ENCODE results near the gene ZNF106.
A peak's percentile ranks its signal among the peaks of the same experiment; 100 is the strongest.

The ZNF106 gene

DNA sequence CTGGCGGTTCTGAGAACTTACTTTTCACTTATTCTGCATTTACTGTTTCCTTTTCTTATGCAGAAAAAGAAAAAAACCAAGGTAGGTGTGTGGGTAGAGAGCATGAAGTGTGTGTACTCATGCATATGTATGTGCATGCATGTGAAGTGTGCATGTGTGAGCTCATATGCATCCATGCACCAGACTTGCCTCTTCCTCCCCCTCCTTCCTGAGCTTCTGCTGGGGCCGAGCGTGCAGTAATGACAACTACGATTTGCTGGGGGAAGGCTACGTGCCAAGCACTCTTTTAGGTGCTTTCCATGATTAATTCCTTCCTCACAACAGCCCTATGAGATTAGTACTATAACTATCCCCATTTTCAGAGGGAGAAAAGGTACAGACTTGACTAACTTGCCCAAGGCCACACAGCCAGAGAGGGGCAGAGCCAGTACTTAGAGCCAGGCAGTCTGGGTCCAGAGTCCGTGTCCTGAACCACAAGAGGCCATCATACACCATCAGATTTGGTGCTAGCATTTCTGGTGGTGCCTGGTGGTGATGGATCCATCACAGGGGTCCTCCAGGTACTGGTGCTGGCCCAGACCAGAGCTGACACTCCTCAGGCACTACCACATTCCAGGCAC, 85.0 kb downstream of the ZNF106 start:
- DNase-seq (ENCODE audit: low spot score): no peak

GRCh38 chr15:42404461-42405235, 86.3 kb downstream of the ZNF106 start:
- DNase-seq (ENCODE audit: low spot score): no peak

DNA sequence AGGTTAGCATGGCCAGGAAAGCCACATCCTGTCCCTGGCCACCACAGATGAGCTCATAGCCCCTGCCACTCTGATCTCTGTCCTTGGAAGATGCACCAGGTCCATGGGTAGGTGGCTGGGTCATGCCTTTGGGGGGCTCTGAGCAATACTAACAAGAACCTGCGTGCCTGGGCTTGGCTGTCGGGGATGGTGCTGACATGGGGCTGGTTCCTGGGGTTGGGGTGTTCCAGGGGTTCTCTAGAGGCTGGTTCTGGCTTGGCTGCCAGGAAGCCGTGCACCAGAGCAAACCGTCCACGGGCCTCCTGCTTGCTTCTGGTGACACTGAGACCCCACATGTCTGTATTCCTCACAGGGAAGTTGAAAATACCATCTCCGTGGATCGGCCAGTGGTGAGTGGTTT, 87.6 kb downstream of the ZNF106 start:
- no peak for DNase-seq (ENCODE audit: low spot score)

- DNase-seq (ENCODE audit: low spot score): no peak
Observed at GRCh38 chr15:42402455-42403205, 88.3 kb downstream of the ZNF106 start.

DNA sequence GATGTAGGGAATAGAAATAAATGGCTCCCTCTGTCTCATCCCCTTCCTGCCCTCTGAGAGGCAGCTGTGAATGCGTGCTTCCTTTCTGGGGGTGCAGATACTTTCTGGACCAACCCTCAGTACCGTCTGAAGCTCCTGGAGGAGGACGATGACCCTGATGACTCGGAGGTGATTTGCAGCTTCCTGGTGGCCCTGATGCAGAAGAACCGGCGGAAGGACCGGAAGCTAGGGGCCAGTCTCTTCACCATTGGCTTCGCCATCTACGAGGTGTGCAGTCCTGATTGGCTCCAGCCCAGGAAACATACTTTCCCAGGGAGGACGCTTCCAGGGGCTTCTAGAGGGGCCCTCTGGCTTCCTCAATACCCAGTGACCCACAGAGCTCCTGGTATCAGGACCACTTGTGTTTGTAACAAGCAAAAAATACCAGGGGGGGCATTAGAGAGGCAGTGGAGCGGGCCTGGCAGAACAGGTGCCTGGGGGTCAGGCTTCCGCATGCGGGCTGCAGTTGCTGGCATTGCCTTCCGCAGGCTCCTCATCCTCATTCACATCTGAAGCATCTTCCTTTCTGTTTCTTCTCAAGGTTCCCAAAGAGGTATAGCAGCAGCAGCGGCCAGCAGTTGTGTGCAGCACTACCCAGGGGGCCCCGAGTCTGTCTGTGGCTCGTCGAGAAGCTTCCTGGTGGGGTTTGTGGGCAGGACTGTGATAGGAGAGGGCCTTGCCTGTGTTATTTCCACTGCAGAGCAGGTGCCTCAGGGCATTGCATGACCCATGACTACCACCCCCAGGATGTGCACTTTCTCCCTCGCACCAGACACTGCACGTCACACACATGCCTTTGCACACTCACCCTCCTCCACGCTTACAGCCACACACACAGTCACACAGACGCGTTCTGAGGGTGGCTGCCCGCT, 89.1 kb downstream of the ZNF106 start:
- DNase-seq (ENCODE audit: low spot score): no peak

GRCh38 chr15:42395838-42396237, 95.1 kb downstream of the ZNF106 start:
- DNase-seq (ENCODE audit: low spot score): no peak

GRCh38 chr15:42394106-42394505, 96.8 kb downstream of the ZNF106 start:
- no peak for DNase-seq (ENCODE audit: low spot score)

- DNase-seq (ENCODE audit: low spot score): no peak
Observed at GRCh38 chr15:42392309-42393024, 98.5 kb downstream of the ZNF106 start.

- DNase-seq (ENCODE audit: low spot score): no peak
Observed at GRCh38 chr15:42387603-42388002, 103.3 kb downstream of the ZNF106 start.

GRCh38 chr15:42385980-42386700, 104.8 kb downstream of the ZNF106 start:
- no peak for DNase-seq (ENCODE audit: low spot score)

DNA sequence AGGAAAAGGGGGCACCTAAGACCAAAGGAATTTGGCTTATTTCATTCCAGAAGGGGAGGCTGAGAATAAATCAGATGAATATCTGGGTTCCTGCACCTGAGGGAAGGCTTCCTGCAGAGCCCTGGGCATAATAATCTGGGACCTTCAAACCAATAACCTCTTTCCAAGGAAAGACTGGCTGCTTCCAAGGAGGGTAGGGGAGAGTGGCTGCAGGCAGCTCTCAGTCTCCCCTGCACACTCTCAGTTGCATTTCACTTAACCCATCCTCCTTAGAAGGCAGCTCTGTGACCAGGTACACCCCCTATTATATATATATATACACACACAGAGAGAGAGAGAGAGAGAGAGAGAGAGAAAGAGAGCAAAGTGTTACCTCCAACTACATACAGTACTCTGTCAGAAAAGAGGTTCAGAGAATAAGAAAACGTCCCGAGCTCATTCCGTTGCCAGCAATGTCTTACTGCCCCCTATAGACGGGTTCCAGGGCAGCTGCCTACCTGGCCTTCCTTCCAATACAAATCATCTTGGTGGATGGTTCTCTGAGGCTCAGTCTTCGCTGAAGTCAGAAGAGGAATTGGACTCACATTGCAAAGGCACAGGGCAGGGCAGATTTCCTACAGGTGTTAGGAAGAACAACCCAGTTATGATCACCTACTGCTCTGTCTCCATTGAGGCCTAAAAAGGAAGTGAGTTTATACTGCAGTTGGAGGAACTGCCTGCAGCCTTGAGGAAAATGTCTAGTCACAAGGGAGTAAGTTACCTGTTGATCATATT, 105.5 kb downstream of the ZNF106 start:
- DNase-seq (ENCODE audit: low spot score): peak; percentile 47

- DNase-seq (ENCODE audit: low spot score): no peak
Observed at GRCh38 chr15:42384597-42384996, 106.3 kb downstream of the ZNF106 start.

- no peak for DNase-seq (ENCODE audit: low spot score)
Observed at GRCh38 chr15:42378011-42378410, 112.9 kb downstream of the ZNF106 start.

DNA sequence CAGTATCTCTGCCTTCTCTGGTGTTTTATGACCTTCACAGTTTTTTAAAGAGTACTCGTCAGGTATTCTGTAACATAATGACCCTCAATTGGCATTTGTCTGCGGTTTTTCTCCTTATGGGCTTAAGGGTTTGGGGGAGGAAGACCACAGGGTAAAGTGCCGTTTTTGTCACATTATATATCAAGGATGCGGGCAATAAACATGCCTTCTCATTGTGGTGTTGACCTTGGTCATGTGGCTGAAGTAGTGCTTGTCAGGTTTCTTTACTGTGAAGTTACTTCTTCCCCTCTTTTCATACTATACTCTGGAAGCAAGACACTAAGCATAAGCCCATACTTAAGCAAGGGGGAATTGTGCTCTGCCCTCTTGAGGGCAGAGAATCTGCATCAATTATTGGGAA, 115.0 kb downstream of the ZNF106 start:
- no peak for DNase-seq (ENCODE audit: low spot score)

DNA sequence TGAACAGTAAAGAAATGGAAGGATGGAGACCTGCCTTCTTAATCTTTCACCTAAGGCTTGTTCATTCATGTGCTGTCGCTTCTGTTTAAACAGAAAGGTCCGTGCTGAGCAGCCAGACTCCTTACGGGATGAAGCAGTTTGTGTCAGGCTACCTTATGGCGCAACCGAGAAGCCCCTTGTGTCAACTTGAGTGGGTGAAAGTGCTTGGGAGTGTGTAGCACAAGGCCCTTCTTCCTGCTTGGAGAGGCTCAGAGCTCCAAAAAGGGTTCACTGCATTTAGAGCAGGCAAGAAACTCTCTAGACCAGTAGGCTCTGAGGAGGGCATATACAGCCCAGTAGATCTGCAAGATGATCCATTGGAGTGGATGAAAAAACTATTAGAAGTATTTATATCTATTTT, 115.7 kb downstream of the ZNF106 start:
- no peak for DNase-seq (ENCODE audit: low spot score)

GRCh38 chr15:42374810-42375209, 116.1 kb downstream of the ZNF106 start:
- DNase-seq (ENCODE audit: low spot score): no peak

GRCh38 chr15:42373936-42374335, 117.0 kb downstream of the ZNF106 start:
- no peak for DNase-seq (ENCODE audit: low spot score)

GRCh38 chr15:42373274-42373673, 117.7 kb downstream of the ZNF106 start:
- no peak for DNase-seq (ENCODE audit: low spot score)

DNA sequence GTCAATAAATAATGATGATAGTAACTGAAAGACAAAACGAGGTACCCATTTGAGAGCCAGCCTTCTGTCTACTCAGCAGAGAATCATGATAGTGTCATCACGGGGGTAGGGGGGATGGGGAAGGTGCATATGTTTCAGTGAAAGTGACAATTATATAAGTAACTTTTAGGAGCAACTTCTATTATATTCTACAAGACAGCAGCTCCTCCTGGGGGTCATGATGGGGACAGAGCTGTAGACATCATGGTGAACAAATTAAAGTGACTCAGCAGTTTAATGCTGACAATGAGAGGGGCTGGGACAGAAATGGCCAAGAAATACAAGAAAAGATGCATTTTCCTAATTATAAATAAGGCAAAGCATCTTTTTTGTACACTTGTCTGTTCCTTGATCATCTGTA, 119.8 kb downstream of the ZNF106 start:
- no peak for DNase-seq (ENCODE audit: low spot score)

DNA sequence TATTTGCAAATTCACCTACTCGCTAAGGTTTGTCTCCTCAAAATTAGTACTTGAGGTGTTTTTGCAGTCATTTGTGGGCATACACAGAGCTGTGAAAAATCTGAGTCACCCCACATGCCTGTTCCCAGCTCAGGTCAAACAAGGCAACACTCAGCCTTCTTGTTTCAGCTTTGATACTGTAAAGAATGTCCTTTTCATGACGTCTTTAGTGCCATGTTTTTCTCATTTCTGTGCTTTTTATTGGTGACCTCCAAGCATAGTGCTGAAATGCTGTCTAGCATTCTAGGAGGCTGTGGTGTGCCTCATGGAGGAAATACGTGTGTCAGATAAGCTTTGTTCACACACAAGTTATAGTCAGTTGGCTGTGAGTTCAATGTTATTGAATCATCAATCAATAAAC, 122.8 kb downstream of the ZNF106 start:
- no peak for DNase-seq (ENCODE audit: low spot score)

Data from cerebellar cortex (tissue), 1 donor.